Astrocyte (in vitro differentiated cells and primary cell): ENCODE results near the gene PLA2G6.

Source experiments
- CTCF ChIP-seq: IDR thresholded peaks from 2 replicates; pipeline ENCODE4 v1.5.1; 2011; ENCODE audit warnings: low read depth, mild to moderate bottlenecking, inconsistent platforms, low read length, moderate library complexity; ENCODE audit not compliant: insufficient read depth
- EZH2 ChIP-seq: IDR thresholded peaks from 2 replicates; pipeline ENCODE4 v1.6.1; 2012; ENCODE audit warnings: mild to moderate bottlenecking, low read length, inconsistent platforms; ENCODE audit not compliant: insufficient read depth

- TF ChIP-seq CTCF (no peak), EZH2 (no peak)
These were observed 43.5 kb downstream of the PLA2G6 start for GRCh38 chr22:38137876-38138687.
